GM18909 (cell line): ENCODE results near the gene ZBTB16.

Experiments
- ATAC-seq: cut with Tn5 transposase; IDR thresholded peaks from one replicate; pipeline ENCODE4 v1.9.1; 2021; ENCODE audit warnings: mild to moderate bottlenecking; ENCODE audit not compliant: unreplicated experiment, poor library complexity

Gene ZBTB16

GRCh38 chr11:114145166-114145775 is 85.8 kb downstream of the ZBTB16 start:
- ATAC-seq = no peak

GRCh38 chr11:114147375-114148012 is 88.0 kb downstream of the ZBTB16 start:
- ATAC-seq = no peak

- no peak for ATAC-seq
These were observed 88.5 kb downstream of the ZBTB16 start for GRCh38 chr11:114148013-114148382.

- ATAC-seq = no peak
These were observed 90.3 kb downstream of the ZBTB16 start for GRCh38 chr11:114149689-114150407.

GRCh38 chr11:114150671-114151070 is 91.2 kb downstream of the ZBTB16 start:
- no peak for ATAC-seq

- ATAC-seq = no peak
These were observed 92.1 kb downstream of the ZBTB16 start for GRCh38 chr11:114151631-114152030.

GRCh38 chr11:114152162-114152561 is 92.7 kb downstream of the ZBTB16 start:
- ATAC-seq = no peak

- no peak for ATAC-seq
These were observed 93.3 kb downstream of the ZBTB16 start for GRCh38 chr11:114152785-114153184.

GRCh38 chr11:114153224-114153623 is 93.7 kb downstream of the ZBTB16 start:
- no peak for ATAC-seq

- ATAC-seq = no peak
These were observed 94.9 kb downstream of the ZBTB16 start for GRCh38 chr11:114154271-114155047.

- no peak for ATAC-seq
These were observed 95.6 kb downstream of the ZBTB16 start for GRCh38 chr11:114155116-114155515.

GRCh38 chr11:114156131-114156581 is 96.6 kb downstream of the ZBTB16 start:
- ATAC-seq = no peak

GRCh38 chr11:114156782-114157181 is 97.3 kb downstream of the ZBTB16 start:
- ATAC-seq = no peak

GRCh38 chr11:114157476-114158050 is 98.1 kb downstream of the ZBTB16 start:
- no peak for ATAC-seq

GRCh38 chr11:114158421-114158820 is 98.9 kb downstream of the ZBTB16 start:
- ATAC-seq = no peak

- no peak for ATAC-seq
These were observed 99.4 kb downstream of the ZBTB16 start for GRCh38 chr11:114158886-114159285.

GRCh38 chr11:114159320-114159719 is 99.8 kb downstream of the ZBTB16 start:
- no peak for ATAC-seq

- no peak for ATAC-seq
These were observed 100.5 kb downstream of the ZBTB16 start for GRCh38 chr11:114159802-114160632.

GRCh38 chr11:114160894-114161293 is 101.4 kb downstream of the ZBTB16 start:
- ATAC-seq = no peak
